HCT116 (cell line): Measurements from ENCODE around the gene SPIN2B. TPM values are rescaled to one million over a fixed set of nuclear protein-coding genes. Genes with fewer than 3 reads are reported as not detected.

ENCODE experiments used
- ATAC-seq: fragments of 200-7000 bp; cut with Tn5 transposase; 2 replicates; pipeline ENCODE4 v1.9.1; 2020; ENCODE audit warnings: mild to moderate bottlenecking, moderate library complexity
- BruUV-seq: library from RNA; stranded (reverse); fragments of 400-500 nt; replicated peaks from 2 replicates; lab custom pipeline; 2021; lab: Mats Ljungman, UMichigan
- CTCF ChIA-PET: fragments of 300-600 bp; sonication (Branson Sonifier 250); formaldehyde crosslinking; loops from one replicate; lab custom pipeline; 2021; ENCODE audit warnings: antibody characterized with exemption; lab: Charles Lee
- POLR2A ChIA-PET: fragments of 300-600, 350-600 bp; sonication (Branson Sonifier 250); formaldehyde crosslinking; loops from one replicate; lab custom pipeline; 2021; ENCODE audit warnings: antibody characterized with exemption; lab: Charles Lee
- RAD21 ChIA-PET, 2 experiments: fragments of 300-600 bp; sonication (Branson Sonifier 250); formaldehyde crosslinking; loops; one replicate each; lab custom pipeline; 2023; ENCODE audit warnings: low total read pairs in 2 of 2; ENCODE audit not compliant: uncharacterized antibody in 2 of 2, unreplicated experiment in 2 of 2, low non-redundant PET in 1 of 2; lab: Charles Lee
- DNase-seq: peaks from one replicate; pipeline ENCODE4 v3.0.0-alpha.2; 2010; ENCODE audit warnings: low read depth, low spot score
- H2AFZ ChIP-seq: fragments of 200-600 bp; shearing (Covaris generic), sonication (generic); 2 replicates; pipeline ENCODE4 v1.6.1; 2017; ENCODE audit warnings: low read depth, mixed run types, mixed read lengths, antibody characterized with exemption, low read length; ENCODE audit not compliant: poor library complexity, severe bottlenecking
- H3K27ac ChIP-seq: 2 replicates; pipeline ENCODE4 v1.5.1; 2012; ENCODE audit warnings: low read depth, low read length
- H3K27me3 ChIP-seq: fragments of 200-600 bp; sonication (generic); 2 replicates; pipeline ENCODE4 v1.6.1; 2016; ENCODE audit warnings: mixed run types, low read length, mixed read lengths; ENCODE audit not compliant: insufficient read depth
- H3K36me3 ChIP-seq, 2 experiments: fragments of 200-500 bp in 1 of 2; fragments of 200-600 bp in 1 of 2; sonication (Bioruptor generic) in 1 of 2; sonication (generic) in 1 of 2; 2 replicates each; pipeline versions ENCODE4 v1.5.1 to v1.6.1; 2014 to 2016; ENCODE audit warnings: low read length in 2 of 2, inconsistent platforms in 1 of 2, mixed read lengths in 1 of 2, mixed run types in 1 of 2; ENCODE audit not compliant: insufficient read depth in 2 of 2, control insufficient read depth in 1 of 2
- H3K4me1 ChIP-seq, 2 experiments: fragments of 200-600 bp in 1 of 2; sonication (generic) in 1 of 2; 2 replicates each; pipeline versions ENCODE4 v1.5.1 to v1.6.1; 2012 to 2017; ENCODE audit warnings: low read length in 2 of 2, inconsistent platforms in 1 of 2, mild to moderate bottlenecking in 1 of 2, mixed read lengths in 1 of 2, mixed run types in 1 of 2, moderate library complexity in 1 of 2; ENCODE audit not compliant: insufficient read depth in 2 of 2, control insufficient read depth in 1 of 2
- H3K4me2 ChIP-seq: fragments of 200-600 bp; sonication (generic); 2 replicates; pipeline ENCODE4 v1.6.1; 2017; ENCODE audit warnings: mixed run types, low read length, mixed read lengths
- H3K4me3 ChIP-seq, 2 experiments: fragments of 200-600 bp in 1 of 2; sonication (generic) in 1 of 2; replicated peaks in 1 of 2; 2 replicates each; pipeline ENCODE4 v1.5.1; 2011 to 2016; ENCODE audit warnings: low read length in 2 of 2, control low read depth in 1 of 2, low read depth in 1 of 2, mild to moderate bottlenecking in 1 of 2, mixed read lengths in 1 of 2, mixed run types in 1 of 2
- H3K79me2 ChIP-seq: fragments of 200-600 bp; sonication (generic); 2 replicates; pipeline ENCODE4 v1.6.1; 2017; ENCODE audit warnings: mild to moderate bottlenecking, mixed run types, low read length, moderate library complexity, mixed read lengths; ENCODE audit not compliant: insufficient read depth
- H3K9ac ChIP-seq: fragments of 200-600 bp; sonication (generic); 2 replicates; pipeline ENCODE4 v1.6.1; 2016; ENCODE audit warnings: low read length, mixed read lengths
- H3K9me2 ChIP-seq: fragments of 200-600 bp; sonication (generic), shearing (Covaris generic); 2 replicates; pipeline ENCODE4 v1.6.1; 2017; ENCODE audit warnings: mixed run types, mild to moderate bottlenecking, moderate library complexity; ENCODE audit not compliant: insufficient read depth
- H3K9me3 ChIP-seq, 2 experiments: fragments of 200-500 bp in 1 of 2; fragments of 200-600 bp in 1 of 2; sonication (Bioruptor generic) in 1 of 2; sonication (generic) in 1 of 2; 2 replicates each; pipeline ENCODE4 v1.6.1; 2014 to 2017; ENCODE audit warnings: low read length in 2 of 2, mixed read lengths in 2 of 2, inconsistent platforms in 1 of 2, low read depth in 1 of 2, mild to moderate bottlenecking in 1 of 2, mixed run types in 1 of 2, moderate library complexity in 1 of 2; ENCODE audit not compliant: control insufficient read depth in 1 of 2, insufficient read depth in 1 of 2
- H4K20me1 ChIP-seq: fragments of 200-600 bp; sonication (generic), shearing (Covaris generic); 2 replicates; pipeline ENCODE4 v1.6.1; 2017; ENCODE audit warnings: mixed run types, mild to moderate bottlenecking, moderate library complexity; ENCODE audit not compliant: insufficient read depth
- ATF3 ChIP-seq: IDR thresholded peaks from 2 replicates; pipeline ENCODE4 v1.6.1; 2012
- CBX3 ChIP-seq: IDR thresholded peaks from 2 replicates; pipeline ENCODE4 v1.6.1; 2012; ENCODE audit warnings: low read depth
- CEBPB ChIP-seq: IDR thresholded peaks from 2 replicates; pipeline ENCODE4 v1.6.1; 2012; ENCODE audit warnings: low read depth
- CTCF ChIP-seq, 3 experiments: fragments of 200-600 bp in 1 of 3; sonication (generic) in 1 of 3; IDR thresholded peaks in 2 of 3; conservative IDR thresholded peaks in 1 of 3; 2 replicates each; pipeline ENCODE4 v1.5.1; 2012 to 2017; ENCODE audit warnings: low read depth in 2 of 3, low read length in 2 of 3, antibody characterized with exemption in 1 of 3, borderline replicate concordance in 1 of 3, control low read depth in 1 of 3, mild to moderate bottlenecking in 1 of 3, mixed read lengths in 1 of 3, mixed run types in 1 of 3, moderate library complexity in 1 of 3; ENCODE audit not compliant: insufficient read depth in 1 of 3
- EZH2phosphoT487 ChIP-seq: fragments of 200-600 bp; IDR thresholded peaks from 2 replicates; pipeline ENCODE4 v1.6.1; 2018; ENCODE audit warnings: antibody characterized with exemption, borderline replicate concordance
- MAX ChIP-seq: IDR thresholded peaks from 2 replicates; pipeline ENCODE4 v1.6.1; 2012
- POLR2A ChIP-seq: IDR thresholded peaks from 2 replicates; pipeline ENCODE4 v1.7.0; 2011; ENCODE audit warnings: borderline replicate concordance; ENCODE audit not compliant: insufficient read depth, insufficient read length; ENCODE audit errors: extremely low read depth
- POLR2AphosphoS5 ChIP-seq: IDR thresholded peaks from 2 replicates; pipeline ENCODE4 v1.6.1; 2011; ENCODE audit warnings: mild to moderate bottlenecking, low read depth, low read length, moderate library complexity
- RAD21 ChIP-seq: IDR thresholded peaks from 2 replicates; pipeline ENCODE4 v1.6.1; 2012; ENCODE audit warnings: low read depth, mild to moderate bottlenecking
- SIN3A ChIP-seq: IDR thresholded peaks from 2 replicates; pipeline ENCODE4 v1.6.1; 2012; ENCODE audit warnings: low read depth
- SRF ChIP-seq: IDR thresholded peaks from 2 replicates; pipeline ENCODE4 v1.6.1; 2012; ENCODE audit warnings: low read depth
- TCF7L2 ChIP-seq: IDR thresholded peaks from 2 replicates; pipeline ENCODE4 v1.7.0; 2011; ENCODE audit warnings: borderline replicate concordance, inconsistent platforms; ENCODE audit not compliant: insufficient read depth, insufficient read length; ENCODE audit errors: extremely low read depth
- YY1 ChIP-seq: IDR thresholded peaks from 2 replicates; pipeline ENCODE4 v1.6.1; 2011; ENCODE audit warnings: low read length, low read depth, moderate library complexity, mild to moderate bottlenecking; ENCODE audit not compliant: insufficient replicate concordance; ENCODE audit errors: extremely low read depth
- ZBTB33 ChIP-seq: IDR thresholded peaks from 2 replicates; pipeline ENCODE4 v1.6.1; 2011; ENCODE audit warnings: mild to moderate bottlenecking, low read length, moderate library complexity; ENCODE audit not compliant: insufficient replicate concordance; ENCODE audit errors: extremely low read depth
- ZNF274 ChIP-seq: fragments of 200-500 bp; sonication (Bioruptor generic); IDR thresholded peaks from 2 replicates; pipeline ENCODE4 v1.6.1; 2014; ENCODE audit warnings: mild to moderate bottlenecking, low read depth, low read length, inconsistent platforms
- intact Hi-C: fragments of 100-400 bp; cut with micrococcal nuclease; formaldehyde crosslinking; loops from 2 replicates; pipeline ENCODE4 v1.10.0; 2022
- total RNA-seq: library from RNA; stranded (reverse); gene quantifications from one replicate; pipeline ENCODE4 v1.2.1, GENCODE V29; 2021; ENCODE audit not compliant: unreplicated experiment

Gene SPIN2B
- total RNA-seq, 1 experiment from 2014 or later: 9.3 TPM

GRCh38 chrX:57156397-57157049, 35.2 kb upstream of the SPIN2B start:
- DNase-seq (peak; percentile 13), ATAC-seq (peak; percentile 79)
- Histone ChIP-seq H2AFZ (no peak overlapping the region), H3K4me2 (no peak overlapping the region), H3K4me1 (peaks cover 0 to 6% of the 10 kb centered on the region in 2 experiments; a peak in 1 of 4 replicates), H3K9me3 (no peaks in the 10 kb centered on the region), H3K27me3 (no peaks in the 10 kb centered on the region), H3K4me3 (no peak overlapping the region), H3K36me3 (no peaks in the 10 kb centered on the region), H4K20me1 (no peaks in the 10 kb centered on the region), H3K27ac (no peak overlapping the region), H3K9ac (no peak overlapping the region), H3K79me2 (no peaks in the 10 kb centered on the region), H3K9me2 (no peaks in the 10 kb centered on the region)
- TF ChIP-seq ATF3 (no peak), YY1 (no peak), ZNF274 (no peak), POLR2A (no peak), SIN3A (no peak), EZH2phosphoT487 (no peak), RAD21 (peak; percentile 59), CTCF (IDR thresholded peaks at IDR 0.05 in 2 of 3, conservative IDR thresholded peaks at IDR 0.05 in 1 of 3; ENCODE audit: borderline replicate concordance in 1 of 3, insufficient read depth in 1 of 3, low read depth in 2 of 3, low read length in 2 of 3) (peak; percentile 18 to 47 (median 39); a peak in 5 of 6 replicates), CEBPB (no peak), TCF7L2 (no peak), MAX (no peak), SRF (no peak), POLR2AphosphoS5 (no peak), ZBTB33 (no peak), CBX3 (no peak)
- intact Hi-C loops: loop anchor here (2.0 to 5.0 kb wide), 2 partner anchors 298 to 661 kb away; no protein-coding TSS in a partner anchor
- BruUV-seq: no TSS peak
- ChIA-PET CTCF (interaction anchor here (1.5 kb wide), 1 partner anchor 12 kb away, joined by 5 read pairs; no protein-coding TSS in a partner anchor), POLR2A (no interaction called here), RAD21 (no interaction called here)
